ENCODE results near the gene RICTOR. TPM values are rescaled to one million over a fixed set of nuclear protein-coding genes. Genes with fewer than 3 reads are reported as not detected.

Gene RICTOR
- total RNA-seq, 2 experiments from 2014 or later, result 23.2 to 28.5 TPM

- H3K36me3 Mint-ChIP-seq (ENCODE audit: low read depth), result peaks cover 14% of the 10 kb centered on the region
- no peak for ATAC-seq
- H3K27ac Mint-ChIP-seq, result no peak overlapping the region
- no peak for DNase-seq
- POLR2A ChIA-PET, result no interaction called here
- intact Hi-C loops (cut with DNase I, micrococcal nuclease), result no loop called here
- H3K4me1 Mint-ChIP-seq, result no peaks in the 10 kb centered on the region
- no peak overlapping the region for H3K4me3 Mint-ChIP-seq
- no peaks in the 10 kb centered on the region for H3K27me3 Mint-ChIP-seq
- no peaks in the 10 kb centered on the region for H3K9me3 Mint-ChIP-seq (ENCODE audit: low read depth)
- CTCF ChIA-PET, result interaction anchor here (2.1 kb wide), 1 partner anchor 11 kb away, joined by 8 read pairs; no protein-coding TSS in a partner anchor
Observed at GRCh38 chr5:38968665-38969064, 105.5 kb downstream of the RICTOR start.

GRCh38 chr5:38961691-38962090, 112.5 kb downstream of the RICTOR start:
- ChIA-PET CTCF (interaction anchor here (0.9 kb wide), 1 partner anchor 13 kb away, joined by 3 read pairs; no protein-coding TSS in a partner anchor), POLR2A (no interaction called here)
- intact Hi-C loops (cut with DNase I, micrococcal nuclease), result no loop called here
- H3K4me1 Mint-ChIP-seq, result no peaks in the 10 kb centered on the region
- peaks cover 31% of the 10 kb centered on the region for H3K36me3 Mint-ChIP-seq (ENCODE audit: low read depth)
- no peak overlapping the region for H3K27ac Mint-ChIP-seq
- no peaks in the 10 kb centered on the region for H3K9me3 Mint-ChIP-seq (ENCODE audit: low read depth)
- H3K4me3 Mint-ChIP-seq, result no peak overlapping the region
- no peak for ATAC-seq
- no peaks in the 10 kb centered on the region for H3K27me3 Mint-ChIP-seq
- no peak for DNase-seq

- ChIA-PET CTCF (interaction anchor here (1.0 kb wide), 1 partner anchor 32 kb away, joined by 3 read pairs; no protein-coding TSS in a partner anchor), POLR2A (no interaction called here)
- Mint-ChIP-seq H3K4me1 (no peaks in the 10 kb centered on the region), H3K4me3 (no peak overlapping the region), H3K27ac (no peak overlapping the region), H3K36me3 (ENCODE audit: low read depth) (peaks cover 39% of the 10 kb centered on the region), H3K9me3 (ENCODE audit: low read depth) (no peaks in the 10 kb centered on the region), H3K27me3 (no peaks in the 10 kb centered on the region)
- intact Hi-C loops (cut with DNase I, micrococcal nuclease), result no loop called here
- DNase-seq, result no peak
- no peak for ATAC-seq
Observed at GRCh38 chr5:38953426-38954012, 120.7 kb downstream of the RICTOR start.

DNA sequence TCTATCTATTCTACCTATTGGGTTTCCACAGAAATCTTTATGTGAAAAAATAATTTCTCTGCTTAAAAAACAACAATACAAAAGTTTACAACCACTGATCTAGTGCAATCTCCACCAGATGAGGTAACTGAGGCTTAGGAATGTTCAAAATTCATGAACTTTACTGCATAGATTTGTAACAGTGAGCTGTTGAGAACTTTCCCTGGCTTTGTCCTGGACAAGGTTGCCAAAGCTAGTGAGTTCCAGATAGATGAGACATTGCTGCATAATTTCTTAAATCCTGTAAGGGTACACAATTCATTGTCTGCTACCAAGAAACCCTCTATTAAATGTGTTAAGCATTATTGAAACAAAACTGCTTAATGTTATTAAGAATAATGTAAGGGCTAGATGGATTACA, 125.7 kb downstream of the RICTOR start:
- no peaks in the 10 kb centered on the region for H3K27me3 Mint-ChIP-seq
- H3K4me1 Mint-ChIP-seq, result no peaks in the 10 kb centered on the region
- no peak overlapping the region for H3K4me3 Mint-ChIP-seq
- ATAC-seq, result no peak
- intact Hi-C loops (cut with DNase I, micrococcal nuclease), result no loop called here
- CTCF ChIA-PET, result interaction anchor here (0.6 to 1.2 kb wide), 5 partner anchors 9 to 564 kb away, joined by 3 read pairs; no protein-coding TSS in a partner anchor
- no peak for DNase-seq
- H3K36me3 Mint-ChIP-seq (ENCODE audit: low read depth), result peaks cover 35% of the 10 kb centered on the region
- POLR2A ChIA-PET, result no interaction called here
- H3K27ac Mint-ChIP-seq, result no peak overlapping the region
- no peaks in the 10 kb centered on the region for H3K9me3 Mint-ChIP-seq (ENCODE audit: low read depth)

GRCh38 chr5:38944282-38944681, 129.9 kb downstream of the RICTOR start:
- H3K4me1 Mint-ChIP-seq, result peaks cover 2% of the 10 kb centered on the region
- intact Hi-C loops (cut with DNase I, micrococcal nuclease), result no loop called here
- no peak for DNase-seq
- H3K4me3 Mint-ChIP-seq, result no peak overlapping the region
- ChIA-PET CTCF (interaction anchor here (1.2 to 1.6 kb wide), 2 partner anchors 12 to 21 kb away, joined by 3 read pairs; no protein-coding TSS in a partner anchor), POLR2A (no interaction called here)
- peaks cover 22% of the 10 kb centered on the region for H3K36me3 Mint-ChIP-seq (ENCODE audit: low read depth)
- ATAC-seq, result no peak
- no peaks in the 10 kb centered on the region for H3K9me3 Mint-ChIP-seq (ENCODE audit: low read depth)
- H3K27ac Mint-ChIP-seq, result no peak overlapping the region
- H3K27me3 Mint-ChIP-seq, result no peaks in the 10 kb centered on the region

- peaks cover 2% of the 10 kb centered on the region for H3K4me1 Mint-ChIP-seq
- no peak overlapping the region for H3K4me3 Mint-ChIP-seq
- H3K27me3 Mint-ChIP-seq, result no peaks in the 10 kb centered on the region
- POLR2A ChIA-PET, result no interaction called here
- CTCF ChIA-PET, result no interaction called here
- peaks cover 29% of the 10 kb centered on the region for H3K36me3 Mint-ChIP-seq (ENCODE audit: low read depth)
- no peak for ATAC-seq
- H3K27ac Mint-ChIP-seq, result no peak overlapping the region
- DNase-seq, result no peak
- no peaks in the 10 kb centered on the region for H3K9me3 Mint-ChIP-seq (ENCODE audit: low read depth)
- intact Hi-C loops (cut with DNase I, micrococcal nuclease), result no loop called here
Observed at GRCh38 chr5:38941912-38942311, 132.3 kb downstream of the RICTOR start.

DNA sequence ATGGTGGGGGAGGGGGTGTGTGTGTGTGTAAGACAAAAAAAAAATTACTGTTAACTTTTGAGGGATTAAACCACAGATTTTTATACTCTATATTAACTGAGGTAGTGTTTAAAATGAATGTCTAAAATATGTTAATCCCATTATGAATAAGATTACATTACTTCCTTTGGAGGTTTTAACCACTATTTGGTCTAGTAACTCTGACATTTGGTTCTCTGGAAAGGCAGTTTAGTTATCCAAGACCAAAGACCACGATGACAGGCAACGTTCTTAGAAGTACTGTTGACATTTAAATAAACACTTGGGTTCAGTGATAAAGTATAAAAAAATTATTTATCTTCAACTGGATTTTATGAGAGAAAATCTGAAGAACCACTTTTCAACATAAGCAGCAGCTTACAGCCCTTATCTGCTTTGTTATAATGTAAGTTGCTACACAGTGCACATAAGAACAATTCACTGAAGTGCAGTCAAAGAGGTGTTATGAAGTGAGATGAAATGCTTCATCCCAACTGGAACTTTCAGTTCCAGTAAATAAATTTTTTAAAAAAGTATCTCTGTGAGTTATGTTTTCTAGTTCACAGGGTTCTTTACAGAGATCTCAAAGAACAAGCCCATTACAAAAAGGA, 133.9 kb downstream of the RICTOR start:
- Mint-ChIP-seq H3K36me3 (ENCODE audit: low read depth) (peaks cover 32% of the 10 kb centered on the region), H3K9me3 (ENCODE audit: low read depth) (no peaks in the 10 kb centered on the region), H3K27me3 (no peaks in the 10 kb centered on the region), H3K4me1 (peaks cover 2% of the 10 kb centered on the region), H3K27ac (no peak overlapping the region), H3K4me3 (no peak overlapping the region)
- CTCF ChIA-PET, result no interaction called here
- DNase-seq (no peak), ATAC-seq (no peak)
- POLR2A ChIA-PET, result no interaction called here
- intact Hi-C loops (cut with DNase I, micrococcal nuclease), result no loop called here

DNA sequence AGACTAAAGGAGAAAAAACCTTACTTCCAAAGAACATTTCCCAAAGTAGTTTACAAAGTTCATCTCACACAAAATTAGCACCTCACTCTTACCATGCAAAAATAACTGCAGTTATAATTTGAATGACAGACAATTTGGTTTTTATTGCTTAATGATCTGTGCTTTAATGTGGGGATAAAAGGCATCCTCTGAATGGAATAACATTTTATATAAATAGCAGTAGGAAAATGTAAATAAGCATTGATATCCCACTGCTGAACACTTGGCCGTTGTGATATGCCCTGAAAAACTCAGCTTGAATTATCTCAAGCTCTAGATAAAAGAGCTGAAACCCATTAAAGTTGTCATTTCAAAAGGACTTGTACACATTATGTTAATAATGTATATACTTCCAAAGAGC, 135.2 kb downstream of the RICTOR start:
- ChIA-PET POLR2A (no interaction called here), CTCF (no interaction called here)
- Mint-ChIP-seq H3K9me3 (ENCODE audit: low read depth) (no peaks in the 10 kb centered on the region), H3K27ac (no peak overlapping the region), H3K4me1 (peaks cover 2% of the 10 kb centered on the region), H3K4me3 (no peak overlapping the region), H3K36me3 (ENCODE audit: low read depth) (peaks cover 26% of the 10 kb centered on the region), H3K27me3 (no peaks in the 10 kb centered on the region)
- ATAC-seq (no peak), DNase-seq (no peak)
- intact Hi-C loops (cut with DNase I, micrococcal nuclease), result no loop called here

DNA sequence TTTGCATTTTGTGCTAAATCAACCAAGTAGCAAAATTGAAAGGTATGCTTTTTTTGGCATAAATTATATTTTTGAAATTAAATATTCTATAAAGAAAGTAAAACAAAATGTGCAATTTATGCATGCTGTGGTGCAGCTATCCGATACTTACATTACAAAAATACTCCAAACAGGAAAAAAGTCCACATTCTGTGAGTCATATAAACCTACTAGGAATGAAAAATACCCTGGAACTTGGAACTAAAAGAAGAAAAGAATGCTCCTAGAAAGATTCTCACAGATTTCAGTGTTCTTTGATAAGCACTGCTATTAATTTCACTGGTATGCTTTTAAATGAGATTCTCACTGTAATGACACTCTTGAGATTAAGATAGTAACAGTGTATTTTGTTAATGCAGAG, 135.8 kb downstream of the RICTOR start:
- intact Hi-C loops (cut with DNase I, micrococcal nuclease), result no loop called here
- no peak for DNase-seq
- H3K27me3 Mint-ChIP-seq, result no peaks in the 10 kb centered on the region
- H3K27ac Mint-ChIP-seq, result no peak overlapping the region
- peaks cover 2% of the 10 kb centered on the region for H3K4me1 Mint-ChIP-seq
- H3K9me3 Mint-ChIP-seq (ENCODE audit: low read depth), result no peaks in the 10 kb centered on the region
- ChIA-PET POLR2A (no interaction called here), CTCF (no interaction called here)
- H3K36me3 Mint-ChIP-seq (ENCODE audit: low read depth), result peaks cover 26% of the 10 kb centered on the region
- ATAC-seq, result no peak
- H3K4me3 Mint-ChIP-seq, result no peak overlapping the region

DNA sequence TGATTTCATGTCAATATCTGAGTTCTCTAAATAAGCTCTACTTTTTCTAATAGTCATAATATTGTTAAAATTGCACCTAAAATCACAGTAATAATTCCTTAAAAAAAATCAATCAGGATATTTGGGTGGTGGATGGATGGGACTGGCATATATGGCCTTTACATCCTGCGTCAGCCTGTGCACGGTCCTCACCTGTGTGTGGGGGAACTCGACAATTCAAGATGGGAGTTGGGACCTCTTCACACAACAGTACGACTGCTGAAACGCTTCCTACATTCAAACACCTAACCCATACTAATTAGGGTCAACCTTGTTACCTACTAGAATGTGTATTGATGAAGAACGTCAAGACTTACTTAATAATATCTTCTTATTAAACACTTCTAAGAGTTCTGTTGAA, 137.9 kb downstream of the RICTOR start:
- Mint-ChIP-seq H3K27me3 (no peaks in the 10 kb centered on the region), H3K36me3 (ENCODE audit: low read depth) (peaks cover 18% of the 10 kb centered on the region), H3K27ac (no peak overlapping the region), H3K4me1 (no peaks in the 10 kb centered on the region), H3K9me3 (ENCODE audit: low read depth) (no peaks in the 10 kb centered on the region), H3K4me3 (no peak overlapping the region)
- ATAC-seq (no peak), DNase-seq (no peak)
- ChIA-PET POLR2A (no interaction called here), CTCF (no interaction called here)
- intact Hi-C loops (cut with DNase I, micrococcal nuclease), result no loop called here

GRCh38 chr5:38935437-38935836, 138.8 kb downstream of the RICTOR start:
- DNase-seq (no peak), ATAC-seq (no peak)
- Mint-ChIP-seq H3K27me3 (no peaks in the 10 kb centered on the region), H3K4me3 (no peak overlapping the region), H3K27ac (no peak overlapping the region), H3K36me3 (ENCODE audit: low read depth) (peaks cover 18% of the 10 kb centered on the region), H3K4me1 (no peaks in the 10 kb centered on the region), H3K9me3 (ENCODE audit: low read depth) (no peaks in the 10 kb centered on the region)
- CTCF ChIA-PET, result no interaction called here
- intact Hi-C loops (cut with DNase I, micrococcal nuclease), result no loop called here
- POLR2A ChIA-PET, result no interaction called here

DNA sequence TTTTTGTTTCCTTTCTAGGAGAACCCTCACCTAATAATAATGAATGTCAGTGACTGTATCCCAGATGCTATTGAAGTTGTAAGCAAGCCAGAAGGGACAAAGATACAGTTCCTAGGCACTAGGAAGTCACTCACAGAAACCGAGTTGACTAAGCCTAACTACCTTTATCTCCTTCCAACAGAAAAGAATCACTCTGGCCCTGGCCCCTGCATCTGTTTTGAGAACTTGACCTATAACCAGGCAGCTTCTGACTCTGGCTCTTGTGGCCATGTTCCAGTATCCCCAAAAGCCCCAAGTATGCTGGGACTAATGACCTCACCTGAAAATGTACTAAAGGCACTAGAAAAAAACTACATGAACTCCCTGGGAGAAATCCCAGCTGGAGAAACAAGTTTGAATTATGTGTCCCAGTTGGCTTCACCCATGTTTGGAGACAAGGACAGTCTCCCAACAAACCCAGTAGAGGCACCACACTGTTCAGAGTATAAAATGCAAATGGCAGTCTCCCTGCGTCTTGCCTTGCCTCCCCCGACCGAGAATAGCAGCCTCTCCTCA, 141.3 kb downstream of the RICTOR start:
- Mint-ChIP-seq H3K27me3 (peaks cover 2% of the 10 kb centered on the region), H3K9me3 (ENCODE audit: low read depth) (no peaks in the 10 kb centered on the region), H3K4me3 (no peak overlapping the region), H3K36me3 (ENCODE audit: low read depth) (peaks cover 15% of the 10 kb centered on the region), H3K27ac (no peak overlapping the region), H3K4me1 (no peaks in the 10 kb centered on the region)
- intact Hi-C loops (cut with DNase I, micrococcal nuclease), result no loop called here
- ATAC-seq (no peak), DNase-seq (no peak)
- CTCF ChIA-PET, result no interaction called here
- POLR2A ChIA-PET, result interaction anchor here (0.6 kb wide), 1 partner anchor 1532 kb away, joined by 10 read pairs; no protein-coding TSS in a partner anchor

Measured in activated CD4-positive, alpha-beta T cell treated with anti-CD3 and anti-CD28 coated beads for 36 hours (primary cell).